HG02642 (cell line): ENCODE data around the gene CATSPERD.
"Not testable (repeated sequence)": the region's sequence is repeated elsewhere in the genome, so short reads cannot be mapped to it uniquely, and the experiment has no call there.

Source experiments
- ATAC-seq: cut with Tn5 transposase; IDR thresholded peaks from one replicate; pipeline ENCODE4 v1.9.1; 2021; ENCODE audit warnings: mild to moderate bottlenecking; ENCODE audit not compliant: unreplicated experiment, poor library complexity

The CATSPERD gene

DNA sequence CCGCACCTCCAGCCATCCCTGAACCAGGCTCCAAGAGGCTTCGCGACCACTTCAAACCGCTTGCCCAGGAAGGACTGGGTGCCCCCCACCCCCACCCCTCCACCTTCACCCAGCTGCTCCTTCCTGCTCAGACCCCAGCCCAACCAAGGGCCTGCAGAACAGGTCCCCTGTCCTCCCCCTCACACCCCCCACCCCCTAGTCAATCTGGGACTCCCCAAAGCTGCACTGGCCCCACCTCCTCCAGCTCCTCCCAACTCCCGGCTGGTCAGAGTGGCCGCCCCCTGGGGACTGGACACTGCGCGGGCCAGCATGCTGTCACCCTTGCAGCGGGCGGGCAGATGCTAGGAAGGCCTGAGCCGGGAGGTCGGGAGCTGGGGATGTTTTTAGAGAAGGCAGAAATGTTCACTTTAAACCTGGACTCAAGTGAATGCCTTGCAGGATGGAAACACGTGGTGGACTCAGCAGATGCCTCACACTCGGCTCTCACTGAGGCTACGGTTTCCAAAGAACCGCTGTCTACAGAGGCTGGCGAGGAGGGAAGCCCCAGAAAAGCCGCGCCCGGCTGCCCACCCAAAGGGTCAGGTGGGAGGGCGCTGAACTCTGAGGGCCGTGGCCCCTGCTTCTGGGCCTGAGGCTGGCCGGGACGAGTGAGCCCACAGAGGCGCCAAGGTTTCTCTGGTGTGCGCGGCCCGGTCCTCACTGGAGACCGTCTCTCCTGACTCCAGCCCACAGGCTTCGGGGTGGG is 22.4 kb upstream of the CATSPERD start:
- no peak for ATAC-seq

DNA sequence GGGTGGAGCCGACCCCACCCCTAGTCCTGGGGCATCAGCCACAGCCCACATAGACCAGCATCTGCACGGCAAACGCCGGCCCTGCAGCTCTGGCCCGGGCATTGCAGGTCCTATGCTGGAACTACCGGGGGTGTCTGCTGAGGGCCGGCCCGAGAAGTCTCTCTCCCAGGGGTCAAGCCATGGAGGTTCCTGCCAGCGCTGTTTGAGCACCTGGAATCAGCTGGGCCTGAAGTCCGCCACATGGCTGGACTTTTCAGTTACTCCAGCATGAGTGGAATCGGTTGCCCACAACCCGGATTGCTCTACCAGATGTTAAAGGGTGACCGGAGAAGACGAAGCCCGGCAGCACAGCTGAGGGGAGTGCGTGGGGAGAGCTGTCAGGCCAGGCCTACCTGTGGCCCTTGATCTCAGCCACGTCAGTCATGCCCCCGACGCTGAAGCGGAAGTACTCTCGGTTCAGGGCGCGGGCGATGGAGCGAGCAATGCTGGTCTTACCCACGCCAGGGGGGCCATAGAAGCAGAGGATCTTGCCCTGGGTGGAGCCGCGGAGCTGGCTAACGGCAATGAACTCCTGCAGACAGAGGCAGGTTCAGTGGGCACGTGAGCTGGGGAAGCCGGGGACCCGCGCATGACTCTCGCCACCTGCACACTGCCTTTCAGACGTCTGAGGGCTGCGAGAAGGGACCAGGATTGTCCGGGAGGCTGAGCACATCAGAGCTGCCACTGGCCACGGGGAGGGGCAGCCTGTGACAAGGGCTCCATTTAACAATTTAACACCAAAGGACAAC is 21.6 kb upstream of the CATSPERD start:
- no peak for ATAC-seq

DNA sequence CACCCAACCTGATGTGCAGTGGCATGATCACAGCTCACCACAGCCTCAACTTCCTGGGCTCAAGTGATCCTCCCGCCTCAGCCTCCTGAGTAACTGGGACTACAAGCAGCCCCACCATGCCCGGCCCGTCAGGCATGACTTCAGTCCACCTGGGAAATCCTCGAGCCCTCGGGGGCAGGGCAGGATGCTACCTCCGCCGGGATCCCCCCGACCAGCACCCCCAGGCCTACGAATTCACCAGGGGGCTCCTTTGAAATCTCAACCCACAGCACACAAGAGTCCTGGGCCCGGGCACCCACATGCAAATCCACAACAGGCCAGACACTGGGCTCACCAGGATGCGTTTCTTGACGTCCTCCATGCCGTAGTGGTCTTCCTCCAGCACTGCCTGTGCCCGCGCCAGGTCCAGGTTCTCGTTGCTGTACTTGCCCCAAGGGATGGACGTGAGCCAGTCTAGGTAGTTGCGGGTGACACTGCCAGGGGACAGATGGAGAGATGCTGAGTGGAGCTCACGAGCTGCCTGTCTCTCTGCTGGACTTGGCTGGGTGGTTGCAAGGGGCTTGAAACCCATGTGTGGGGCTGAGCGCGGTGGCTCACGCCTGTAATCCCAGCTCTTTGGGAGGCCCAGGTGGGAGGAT is 19.9 kb upstream of the CATSPERD start:
- ATAC-seq, result no peak

- ATAC-seq, result not testable (repeated sequence)
Measured at GRCh38 chr19:5702053-5702410, 18.4 kb upstream of the CATSPERD start.

DNA sequence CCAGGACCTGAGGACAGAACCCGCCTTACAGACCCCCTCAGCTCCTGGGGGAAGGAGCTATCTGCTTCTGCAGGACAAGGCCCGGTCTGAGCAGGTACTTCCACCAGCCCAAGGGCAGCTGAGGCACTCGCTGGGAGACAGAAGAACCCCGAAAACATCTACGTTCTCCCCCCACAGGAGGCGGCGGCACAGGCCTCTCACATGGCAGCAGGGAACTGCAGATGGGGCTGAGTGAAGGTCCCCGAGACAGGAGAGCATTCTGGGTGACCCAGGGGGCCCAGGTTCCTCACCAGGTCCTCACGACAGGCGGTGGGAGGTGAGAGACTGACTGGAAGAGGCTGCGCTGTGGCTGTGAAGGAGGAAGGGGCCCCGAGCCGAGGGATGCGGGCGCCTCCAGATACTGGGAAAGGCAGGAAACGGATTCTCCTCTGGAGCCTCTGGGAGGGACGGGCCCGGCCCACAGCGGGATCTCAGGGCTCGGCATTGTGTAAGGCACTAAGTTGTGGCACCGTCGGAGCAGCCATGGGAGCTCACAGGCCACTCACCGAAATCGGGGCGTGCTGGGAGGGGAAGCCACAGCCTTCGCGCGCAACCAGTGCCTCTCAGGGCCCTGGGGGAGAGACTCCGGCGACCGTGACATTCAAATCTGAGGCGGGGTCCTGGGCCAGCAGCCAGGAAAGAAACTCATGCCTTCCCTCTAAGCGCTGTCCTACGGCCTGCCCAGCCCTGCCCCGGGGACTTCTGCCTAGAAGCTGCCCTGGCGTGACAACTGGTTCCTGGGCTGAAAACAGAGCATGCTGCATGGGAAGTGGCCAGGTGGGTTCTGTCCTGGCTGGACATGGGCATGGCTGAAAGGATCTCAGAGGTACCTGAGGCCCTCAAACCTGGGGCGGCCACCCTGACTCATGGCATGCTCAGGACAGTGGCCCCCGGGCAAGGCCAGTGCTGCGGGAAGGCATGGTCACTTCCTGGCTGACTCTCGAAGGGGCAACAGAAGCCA is 16.3 kb upstream of the CATSPERD start:
- no peak for ATAC-seq

- no peak for ATAC-seq
Measured at GRCh38 chr19:5705552-5705951, 14.9 kb upstream of the CATSPERD start.

- ATAC-seq, result no peak
Measured at GRCh38 chr19:5706876-5707573, 13.4 kb upstream of the CATSPERD start.

DNA sequence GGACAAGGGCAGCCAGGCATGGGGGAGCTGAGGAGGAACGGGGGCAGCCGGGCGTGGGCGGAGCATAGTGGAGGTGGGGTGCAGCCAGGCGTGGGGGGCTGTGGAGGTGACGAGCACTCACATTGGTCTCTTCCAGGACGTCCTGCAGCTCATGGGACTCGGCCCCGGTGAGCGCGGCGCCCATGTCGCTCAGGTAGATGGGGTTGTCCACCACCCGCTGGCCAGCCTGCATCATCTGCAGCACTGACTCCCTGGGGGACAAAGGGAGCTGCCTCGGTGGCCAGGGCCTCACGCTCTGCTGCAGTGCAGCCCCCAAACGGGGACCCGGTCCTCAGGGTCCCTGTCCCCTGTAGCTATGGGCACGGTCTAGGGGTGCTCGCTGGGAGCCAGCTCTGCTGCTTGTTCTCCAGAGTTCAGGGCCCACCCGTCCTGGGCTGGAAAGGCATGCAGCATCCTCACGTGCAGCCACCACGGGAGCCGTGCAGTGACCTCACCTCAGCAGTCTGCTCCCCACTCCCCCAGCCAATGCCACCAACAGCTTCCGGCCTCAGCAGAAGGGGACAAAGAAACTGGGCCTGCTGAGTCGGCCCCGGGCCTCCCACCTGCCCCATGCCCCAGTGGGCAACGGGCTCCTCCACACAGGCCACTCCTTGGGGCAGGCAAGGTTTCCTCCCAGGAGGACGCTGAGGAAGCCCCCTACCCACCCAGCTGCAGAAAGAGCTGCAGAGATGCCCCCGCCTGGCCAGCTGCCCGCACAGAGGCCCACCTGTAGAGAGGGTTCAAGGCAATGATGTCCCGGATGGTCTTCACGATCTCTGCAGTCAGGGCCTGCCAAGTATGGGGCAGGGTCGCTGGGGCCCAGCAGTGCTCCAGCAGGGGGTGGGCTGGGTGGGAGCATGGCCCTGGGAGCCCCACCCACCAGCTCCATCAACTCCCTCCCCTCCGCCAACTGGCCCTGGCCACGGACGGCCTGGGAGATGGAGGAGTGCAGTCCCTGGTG is 12.6 kb upstream of the CATSPERD start:
- no peak for ATAC-seq

GRCh38 chr19:5711025-5711424 is 9.4 kb upstream of the CATSPERD start:
- ATAC-seq, result no peak

DNA sequence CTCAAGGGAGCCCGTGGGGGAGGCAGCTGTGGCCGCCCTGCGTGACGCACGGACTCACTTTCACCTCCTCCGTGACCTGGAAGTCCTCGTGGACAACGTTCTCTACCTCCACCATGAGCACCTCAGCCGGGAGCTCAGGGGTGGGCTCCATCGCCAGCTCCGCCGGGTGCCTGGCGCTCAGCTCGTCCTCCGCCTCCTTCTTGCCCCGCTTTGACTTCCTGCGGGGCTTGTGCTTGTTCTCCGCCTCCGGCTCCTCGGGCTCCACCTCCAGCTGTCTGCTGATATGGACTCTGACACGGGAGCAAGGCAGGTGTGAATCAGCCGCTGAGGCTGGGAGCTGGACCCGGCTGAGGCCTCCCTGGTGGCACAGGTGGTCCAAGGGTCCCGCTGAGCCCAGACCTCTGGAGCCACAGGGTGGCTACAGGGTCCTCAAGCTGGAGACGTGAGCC is 8.7 kb upstream of the CATSPERD start:
- no peak for ATAC-seq

DNA sequence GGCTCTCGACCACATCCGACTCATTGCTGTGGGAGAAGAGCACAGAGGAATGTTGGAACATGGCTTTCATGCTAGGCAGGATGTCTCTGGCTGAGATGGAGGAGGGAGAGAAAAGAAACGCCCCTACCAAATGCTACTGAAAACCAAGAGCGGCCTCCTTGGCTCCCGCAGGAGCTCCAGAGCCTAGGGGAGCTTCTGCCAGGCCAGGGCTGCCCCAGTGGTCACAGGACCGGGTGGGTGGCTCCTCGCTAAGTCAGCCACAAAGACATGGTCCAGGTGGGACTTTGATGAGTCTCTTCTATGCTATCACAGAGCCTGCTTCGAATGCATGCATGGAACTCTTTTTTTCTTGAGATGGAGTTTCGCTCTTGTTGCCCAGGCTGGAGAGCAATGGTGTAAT is 7.2 kb upstream of the CATSPERD start:
- no peak for ATAC-seq

GRCh38 chr19:5714816-5715215 is 5.6 kb upstream of the CATSPERD start:
- ATAC-seq, result no peak

DNA sequence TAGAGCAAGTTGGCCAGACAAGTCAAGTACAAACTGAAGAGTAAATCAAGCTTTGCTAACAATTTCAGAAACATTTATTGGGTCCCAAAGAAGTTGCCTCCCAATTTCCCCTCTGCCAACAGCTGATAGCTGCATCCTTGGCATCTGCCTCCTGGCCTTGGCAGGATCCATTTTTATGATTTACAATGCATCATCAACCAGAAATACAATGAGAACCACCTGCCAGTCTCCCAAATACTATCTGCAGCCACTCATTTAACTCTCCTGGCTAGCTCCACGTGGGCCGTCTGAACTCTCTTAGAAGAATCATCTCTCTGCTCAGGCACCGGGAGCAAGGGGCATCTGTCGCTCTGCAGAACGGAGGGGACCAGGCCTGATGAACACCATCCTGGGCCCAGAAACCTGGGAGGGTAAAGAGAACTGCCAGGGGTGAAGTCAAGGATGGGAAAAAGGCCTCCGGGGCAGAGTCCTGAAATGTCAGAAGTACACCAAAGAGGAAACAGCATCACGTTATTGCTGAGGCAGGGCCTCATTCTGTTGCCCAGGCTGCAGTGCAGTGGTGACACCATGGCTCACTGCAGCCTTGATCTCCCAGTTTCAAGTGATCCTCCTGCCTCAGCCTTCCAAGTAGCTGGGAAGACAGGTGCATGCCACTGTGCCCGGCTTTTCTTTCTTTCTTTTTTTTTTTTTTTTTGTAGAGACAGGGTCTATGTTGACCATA is 3.1 kb upstream of the CATSPERD start:
- ATAC-seq, result no peak

DNA sequence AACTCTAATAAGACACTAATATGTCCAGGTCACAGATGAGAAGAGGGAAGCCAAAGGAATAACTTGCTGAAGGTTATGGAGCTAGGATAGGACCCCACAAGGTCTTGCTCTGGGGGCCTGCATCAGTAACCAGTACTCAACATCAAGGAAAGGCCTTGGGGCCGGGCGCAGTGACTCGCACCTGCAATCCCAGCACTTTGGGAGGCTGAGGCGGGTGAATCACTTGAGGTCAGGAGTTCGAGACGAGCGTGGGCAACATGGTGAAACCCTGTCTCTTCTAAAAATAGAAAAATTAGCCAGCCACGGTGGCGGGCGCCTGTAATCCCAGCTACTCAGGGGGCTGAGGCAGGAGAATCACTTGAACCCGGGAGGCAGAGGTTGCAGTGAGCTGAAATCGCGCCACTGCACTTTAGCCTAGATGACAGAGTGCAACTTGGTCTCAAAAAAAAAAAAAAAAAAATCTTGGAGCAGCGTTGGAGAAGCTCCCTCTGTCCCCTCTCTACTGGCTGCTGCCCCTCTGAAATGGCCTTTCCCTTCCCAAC is 2.3 kb upstream of the CATSPERD start:
- ATAC-seq, result no peak

DNA sequence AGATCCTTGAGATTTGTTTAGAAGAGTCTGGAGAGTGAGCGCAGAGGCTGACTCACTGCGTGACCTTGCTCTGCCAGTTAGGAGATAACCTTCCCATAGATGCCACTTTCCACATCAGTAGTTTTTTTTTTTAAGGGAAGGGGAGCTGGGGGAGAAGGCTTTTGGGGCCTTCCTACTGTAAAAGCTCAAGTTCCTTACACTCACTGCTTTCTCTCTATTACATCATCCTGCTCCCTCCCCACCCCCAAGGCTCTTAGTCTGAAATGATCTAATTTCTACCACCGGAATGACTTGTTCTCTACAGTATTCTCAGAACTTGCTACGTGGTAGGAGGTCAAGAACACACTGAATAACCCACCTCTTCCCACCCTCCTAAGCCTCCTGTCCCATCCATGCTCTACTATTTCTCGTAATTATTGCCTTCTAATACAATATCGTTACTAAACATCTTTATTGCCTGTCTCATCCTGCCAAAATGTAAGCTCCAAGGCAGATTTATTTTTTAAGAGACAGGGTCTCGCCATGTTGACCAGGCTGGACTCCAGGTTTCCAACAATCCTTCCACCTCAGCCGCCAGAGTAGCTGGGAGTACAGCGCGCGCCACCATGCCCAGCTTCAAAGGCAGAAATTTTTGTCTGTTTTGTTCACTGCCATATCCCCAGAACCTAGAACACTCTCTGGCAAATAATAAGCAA is 1.7 kb upstream of the CATSPERD start:
- ATAC-seq, result no peak

DNA sequence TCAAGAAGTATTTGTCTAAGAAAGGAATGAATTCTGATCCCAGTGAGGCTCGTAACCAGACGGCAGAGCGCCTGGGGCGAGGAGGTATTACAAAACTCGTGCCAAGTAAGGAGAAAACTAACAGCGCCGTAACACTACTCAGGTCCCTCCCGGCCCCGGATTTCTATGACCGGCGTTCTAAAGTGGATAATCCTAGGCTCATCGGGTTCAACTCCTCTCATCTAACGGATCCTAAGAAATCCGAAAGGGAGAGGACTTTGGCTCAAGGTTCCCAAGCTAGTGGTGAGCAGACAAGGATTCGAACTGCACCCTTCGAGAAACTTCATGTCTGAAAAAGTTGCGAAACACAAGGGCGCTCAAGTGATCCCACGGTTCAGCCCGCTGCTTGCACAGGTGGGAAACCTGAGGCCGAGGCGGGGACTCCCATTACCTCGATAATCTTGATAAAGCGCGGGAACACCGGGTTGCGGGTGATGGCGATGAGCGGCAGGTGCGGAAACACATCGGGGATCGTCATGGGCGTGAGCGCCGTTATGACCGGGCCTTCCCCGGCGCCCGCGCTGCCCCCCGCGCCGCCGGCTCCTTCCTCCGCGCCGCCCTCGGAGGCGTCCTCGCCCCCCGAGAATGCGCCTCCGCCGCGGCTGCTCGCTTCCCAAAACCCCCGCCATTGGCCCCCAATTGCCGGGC is 1.0 kb upstream of the CATSPERD start:
- ATAC-seq, result peak; percentile 1
